Spleen (tissue), 11 donors: Measurements from ENCODE around the gene HOXD11. TPM values are rescaled to one million over a fixed set of nuclear protein-coding genes. Genes with fewer than 3 reads are reported as not detected.

Source experiments
- DNase-seq: peaks from one replicate; pipeline ENCODE4 v3.0.0-alpha.2; 2020
- H3K27ac ChIP-seq, 8 donors: fragments of 200-600 bp; sonication (generic) in 7 of 8; 1 replicate in 4 of 8; 2 replicates in 4 of 8; pipeline versions ENCODE4 v1.5.0 to v1.8.0; 2016 to 2021; ENCODE audit warnings: inconsistent platforms in 4 of 8, mild to moderate bottlenecking in 4 of 8, moderate library complexity in 1 of 8
- H3K27me3 ChIP-seq, 7 donors: fragments of 200-600 bp; sonication (generic) in 6 of 7; replicated peaks in 1 of 7; 1 replicate in 4 of 7; 2 replicates in 3 of 7; pipeline versions ENCODE4 v1.5.0 to v1.8.0; 2016 to 2021; ENCODE audit warnings: inconsistent platforms in 3 of 7, mild to moderate bottlenecking in 1 of 7
- H3K36me3 ChIP-seq, 6 donors: fragments of 200-600 bp; sonication (generic) in 5 of 6; 1 replicate in 4 of 6; 2 replicates in 2 of 6; pipeline versions ENCODE4 v1.5.0 to v1.8.0; 2016 to 2021; ENCODE audit warnings: inconsistent platforms in 2 of 6
- H3K4me1 ChIP-seq, 6 donors: fragments of 200-600 bp; sonication (generic) in 5 of 6; 1 replicate in 3 of 6; 2 replicates in 3 of 6; pipeline versions ENCODE4 v1.5.0 to v1.8.0; 2016 to 2021; ENCODE audit warnings: inconsistent platforms in 3 of 6
- H3K4me3 ChIP-seq, 8 donors: fragments of 200-600 bp; sonication (generic) in 7 of 8; 1 replicate in 4 of 8; 2 replicates in 4 of 8; pipeline versions ENCODE4 v1.5.0 to v1.8.0; 2016 to 2021; ENCODE audit warnings: inconsistent platforms in 4 of 8, mild to moderate bottlenecking in 4 of 8, moderate library complexity in 2 of 8
- H3K9me3 ChIP-seq, 8 donors: fragments of 200-600 bp; sonication (generic) in 7 of 8; 1 replicate in 4 of 8; 2 replicates in 4 of 8; pipeline versions ENCODE4 v1.5.0 to v1.8.0; 2016 to 2021; ENCODE audit warnings: inconsistent platforms in 4 of 8
- CTCF ChIP-seq, 11 experiments: fragments of 200-600 bp in 7 of 11; fragments of 450-650 bp in 4 of 11; sonication (generic) in 4 of 11; IDR thresholded peaks in 8 of 11; conservative IDR thresholded peaks in 3 of 11; 1 replicate in 7 of 11; 2 replicates in 4 of 11; pipeline versions ENCODE4 v1.4.0 to v1.8.0; 2016 to 2021; ENCODE audit warnings: antibody characterized with exemption in 11 of 11, inconsistent platforms in 4 of 11, mild to moderate bottlenecking in 1 of 11
- POLR2A ChIP-seq, 3 donors: fragments of 450-650 bp; IDR thresholded peaks; one replicate each; pipeline ENCODE4 v1.5.1; 2017; ENCODE audit warnings: antibody characterized with exemption in 3 of 3, mild to moderate bottlenecking in 1 of 3
- POLR2AphosphoS5 ChIP-seq, 3 donors: sonication (generic); formaldehyde crosslinking; IDR thresholded peaks; one replicate each; pipeline ENCODE4 v1.5.1; 2017; ENCODE audit warnings: antibody characterized with exemption in 3 of 3
- WGBS, 5 donors: extraction: QIAGEN DNeasy Blood & Tissue Kit in 3 of 5; methylation state at CpG; one replicate each; pipeline versions ENCODE4 v1.1.5 to v1.1.7; 2013 to 2018; 5-methylcytosine and 5-hydroxymethylcytosine counted together
- intact Hi-C: fragments of 100-400 bp; cut with DNase I; formaldehyde crosslinking; loops from one replicate; pipeline ENCODE4 v1.15.0; 2023; ENCODE audit warnings: low total_unique reads
- polyA plus RNA-seq, 3 donors: library from polyadenylated mRNA; stranded (reverse); fragments of 200-250 nt; gene quantifications; one replicate each; pipeline ENCODE4 v1.2.1, GENCODE V29; 2013
- total RNA-seq, 7 donors: library from RNA; depleted of rRNA in 3 of 7; stranded (reverse); fragments of >200 nt in 3 of 7; fragmentation: NEBNext Ultra II Directional in 4 of 7; extraction: Animal tissue kit (Norgen Biotek cat#: 25700) in 4 of 7; gene quantifications; one replicate each; pipeline versions ENCODE4 v1.1.0 to v1.2.1, GENCODE V29; 2016 to 2021
- donor health status: healthy with polysubstance abuse.
- donor health status: DM: no; HTN: no; CAD: no; lungs with moderate emphysema.
- donor health status: DM: no; HTN: no; CAD: no.
- donor health status: Bipolar disorder and iron deficiency.
- donor health status: healthy.
- donor health status: DM: no; HTN: no; CAD: no.
- donor health status: DM: yes; HTN: yes; CAD: no.

Gene HOXD11
- total and polyA plus RNA-seq, 10 donors: not detected

- H3K9me3 ChIP-seq: peaks cover 0 to 5% (median 0%) of the 10 kb centered on the region in 8 donors
- H3K4me3 ChIP-seq: no peak overlapping the region
- DNase-seq: no peak
- H3K4me1 ChIP-seq: peaks cover 10 to 43% (median 27%) of the 10 kb centered on the region in 6 donors
- H3K27me3 ChIP-seq: peaks cover 20 to 100% (median 97%) of the 10 kb centered on the region in 7 donors
- no peak overlapping the region for H3K27ac ChIP-seq
- intact Hi-C loops: loop anchor here (10.0 kb wide), 1 partner anchor 704 kb away; no protein-coding TSS in a partner anchor
- TF ChIP-seq CTCF (IDR thresholded peaks at IDR 0.05 in 8 of 11, conservative IDR thresholded peaks at IDR 0.05 in 3 of 11): no peak
- TF ChIP-seq POLR2AphosphoS5 (IDR thresholded peaks at IDR 0.05): no peak
- TF ChIP-seq POLR2A (IDR thresholded peaks at IDR 0.05): no peak
- no peaks in the 10 kb centered on the region for H3K36me3 ChIP-seq
- WGBS, 5 donors: 19 to 29% (median 20%) methylated on average over 7 of the region's 7 CpGs
Measured at GRCh38 chr2:176110415-176111308, 3.6 kb downstream of the HOXD11 start.

GRCh38 chr2:176111309-176111663 lies 4.2 kb downstream of the HOXD11 start:
- Histone ChIP-seq H3K4me3 (no peak overlapping the region), H3K4me1 (peaks cover 10 to 43% (median 25%) of the 10 kb centered on the region in 6 donors), H3K9me3 (peaks cover 0 to 5% (median 0%) of the 10 kb centered on the region in 8 donors), H3K36me3 (no peaks in the 10 kb centered on the region), H3K27ac (no peak overlapping the region), H3K27me3 (peaks cover 20 to 100% (median 97%) of the 10 kb centered on the region in 7 donors)
- peak in 2 of 3 donors; percentile 30 to 38 for TF ChIP-seq POLR2AphosphoS5 (IDR thresholded peaks at IDR 0.05)
- peak in 7 of 11 experiments; percentile 33 to 52 (median 40) for TF ChIP-seq CTCF (IDR thresholded peaks at IDR 0.05 in 8 of 11, conservative IDR thresholded peaks at IDR 0.05 in 3 of 11)
- TF ChIP-seq POLR2A (IDR thresholded peaks at IDR 0.05): no peak
- WGBS, 5 donors: 3 to 4% (median 3%) methylated on average over 16 of the region's 16 CpGs
- intact Hi-C loops: loop anchor here (10.0 kb wide), 1 partner anchor 704 kb away; no protein-coding TSS in a partner anchor
- DNase-seq: no peak

- Histone ChIP-seq H3K36me3 (no peaks in the 10 kb centered on the region), H3K27ac (no peak overlapping the region), H3K4me3 (no peak overlapping the region), H3K9me3 (peaks cover 0 to 9% (median 0%) of the 10 kb centered on the region in 8 donors), H3K27me3 (peaks cover 21 to 100% (median 97%) of the 10 kb centered on the region in 7 donors), H3K4me1 (peaks cover 3 to 43% (median 18%) of the 10 kb centered on the region in 6 donors)
- no peak for DNase-seq
- WGBS, 5 donors: 4 to 11% (median 7%) methylated on average over 29 of the region's 29 CpGs
- TF ChIP-seq POLR2AphosphoS5 (IDR thresholded peaks at IDR 0.05): no peak
- intact Hi-C loops: loop anchor here (10.0 kb wide), 1 partner anchor 703 kb away; no protein-coding TSS in a partner anchor
Measured at GRCh38 chr2:176111846-176112374, 4.8 kb downstream of the HOXD11 start.

GRCh38 chr2:176112375-176113302 lies 5.6 kb downstream of the HOXD11 start:
- no peak for DNase-seq
- Histone ChIP-seq H3K4me1 (peaks cover 0 to 37% (median 14%) of the 10 kb centered on the region in 6 donors), H3K27ac (no peak overlapping the region), H3K9me3 (peaks cover 0 to 11% (median 0%) of the 10 kb centered on the region in 8 donors), H3K36me3 (no peaks in the 10 kb centered on the region), H3K27me3 (peaks cover 26 to 100% (median 100%) of the 10 kb centered on the region in 7 donors), H3K4me3 (no peak overlapping the region)
- intact Hi-C loops: loop anchor here (10.0 kb wide), 1 partner anchor 702 kb away; no protein-coding TSS in a partner anchor
- WGBS, 5 donors: 9 to 28% (median 11%) methylated on average over 19 to 40 of the region's 40 CpGs
- TF ChIP-seq POLR2A (IDR thresholded peaks at IDR 0.05): no peak
- no peak for TF ChIP-seq POLR2AphosphoS5 (IDR thresholded peaks at IDR 0.05)
- TF ChIP-seq CTCF (IDR thresholded peaks at IDR 0.05 in 8 of 11, conservative IDR thresholded peaks at IDR 0.05 in 3 of 11): no peak
